ENCODE results near the gene PAX5. TPM values are rescaled to one million over a fixed set of nuclear protein-coding genes. Genes with fewer than 3 reads are reported as not detected.
A peak's percentile ranks its signal among the peaks of the same experiment; 100 is the strongest.

PAX5 gene
- total RNA-seq, 4 donors from 2014 or later, result 0.55 TPM; not detected in 3

DNA sequence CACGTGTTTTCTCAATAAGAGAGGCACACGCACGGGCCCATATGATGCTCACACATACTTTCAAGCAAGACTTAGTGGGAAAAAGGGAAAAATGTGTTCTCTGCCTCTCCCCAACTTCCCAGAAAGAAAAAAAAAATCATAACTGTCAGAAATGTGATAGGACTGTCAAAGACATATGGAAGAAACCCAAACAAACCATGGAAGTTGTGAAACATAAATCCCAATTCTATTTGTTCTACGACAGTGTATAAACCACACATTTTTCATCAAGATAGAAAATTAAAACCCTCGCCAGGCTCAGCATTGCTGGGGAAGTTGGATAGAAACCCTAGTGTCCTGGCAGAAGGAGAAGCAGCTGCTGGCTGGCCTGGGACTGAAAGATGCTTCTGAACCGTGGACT lies 211.9 kb downstream of the PAX5 start:
- Histone ChIP-seq H3K4me1 (no peaks in the 10 kb centered on the region), H3K4me3 (no peak overlapping the region), H3K27me3 (no peaks in the 10 kb centered on the region), H3K27ac (no peak overlapping the region), H3K9me3 (no peaks in the 10 kb centered on the region), H3K36me3 (no peaks in the 10 kb centered on the region)
- TF ChIP-seq, protein P1, sequence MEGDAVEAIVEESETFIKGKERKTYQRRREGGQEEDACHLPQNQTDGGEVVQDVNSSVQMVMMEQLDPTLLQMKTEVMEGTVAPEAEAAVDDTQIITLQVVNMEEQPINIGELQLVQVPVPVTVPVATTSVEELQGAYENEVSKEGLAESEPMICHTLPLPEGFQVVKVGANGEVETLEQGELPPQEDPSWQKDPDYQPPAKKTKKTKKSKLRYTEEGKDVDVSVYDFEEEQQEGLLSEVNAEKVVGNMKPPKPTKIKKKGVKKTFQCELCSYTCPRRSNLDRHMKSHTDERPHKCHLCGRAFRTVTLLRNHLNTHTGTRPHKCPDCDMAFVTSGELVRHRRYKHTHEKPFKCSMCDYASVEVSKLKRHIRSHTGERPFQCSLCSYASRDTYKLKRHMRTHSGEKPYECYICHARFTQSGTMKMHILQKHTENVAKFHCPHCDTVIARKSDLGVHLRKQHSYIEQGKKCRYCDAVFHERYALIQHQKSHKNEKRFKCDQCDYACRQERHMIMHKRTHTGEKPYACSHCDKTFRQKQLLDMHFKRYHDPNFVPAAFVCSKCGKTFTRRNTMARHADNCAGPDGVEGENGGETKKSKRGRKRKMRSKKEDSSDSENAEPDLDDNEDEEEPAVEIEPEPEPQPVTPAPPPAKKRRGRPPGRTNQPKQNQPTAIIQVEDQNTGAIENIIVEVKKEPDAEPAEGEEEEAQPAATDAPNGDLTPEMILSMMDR (IDR thresholded peaks at IDR 0.05), result no peak
- TF ChIP-seq POLR2A (IDR thresholded peaks at IDR 0.05), result no peak
- DNase-seq, result no peak
- intact Hi-C loops (cut with DNase I; ENCODE audit: low total_unique reads), result no loop called here

DNA sequence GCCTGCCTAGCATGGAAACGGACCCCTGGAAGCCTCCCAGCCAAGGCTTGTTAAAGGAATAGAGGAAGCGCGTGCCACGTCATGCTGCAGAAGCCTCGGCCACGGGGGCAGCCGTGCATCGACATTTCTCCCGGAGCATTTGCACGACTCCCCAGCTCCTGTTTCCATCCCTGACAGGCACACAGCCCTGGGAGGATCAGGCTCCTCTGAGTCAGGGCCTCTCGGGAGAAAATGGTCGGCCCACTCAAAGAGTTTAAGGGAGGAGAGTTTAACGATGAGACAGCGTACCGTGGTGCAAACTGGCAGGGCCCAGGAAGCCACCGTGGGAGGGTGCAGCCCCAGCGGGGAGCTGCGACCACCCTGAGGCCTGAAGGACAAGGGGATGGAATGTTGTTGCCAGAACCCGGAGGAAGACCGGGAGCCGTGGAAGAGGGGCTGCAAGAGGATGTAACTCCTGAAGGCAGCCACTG lies 213.6 kb downstream of the PAX5 start:
- Histone ChIP-seq H3K9me3 (no peaks in the 10 kb centered on the region), H3K27me3 (no peaks in the 10 kb centered on the region), H3K4me3 (no peak overlapping the region), H3K36me3 (no peaks in the 10 kb centered on the region), H3K27ac (no peak overlapping the region), H3K4me1 (no peaks in the 10 kb centered on the region)
- no peak for DNase-seq
- no peak for TF ChIP-seq POLR2A (IDR thresholded peaks at IDR 0.05)
- TF ChIP-seq, protein P1 (IDR thresholded peaks at IDR 0.05), result no peak
- intact Hi-C loops (cut with DNase I; ENCODE audit: low total_unique reads), result no loop called here

DNA sequence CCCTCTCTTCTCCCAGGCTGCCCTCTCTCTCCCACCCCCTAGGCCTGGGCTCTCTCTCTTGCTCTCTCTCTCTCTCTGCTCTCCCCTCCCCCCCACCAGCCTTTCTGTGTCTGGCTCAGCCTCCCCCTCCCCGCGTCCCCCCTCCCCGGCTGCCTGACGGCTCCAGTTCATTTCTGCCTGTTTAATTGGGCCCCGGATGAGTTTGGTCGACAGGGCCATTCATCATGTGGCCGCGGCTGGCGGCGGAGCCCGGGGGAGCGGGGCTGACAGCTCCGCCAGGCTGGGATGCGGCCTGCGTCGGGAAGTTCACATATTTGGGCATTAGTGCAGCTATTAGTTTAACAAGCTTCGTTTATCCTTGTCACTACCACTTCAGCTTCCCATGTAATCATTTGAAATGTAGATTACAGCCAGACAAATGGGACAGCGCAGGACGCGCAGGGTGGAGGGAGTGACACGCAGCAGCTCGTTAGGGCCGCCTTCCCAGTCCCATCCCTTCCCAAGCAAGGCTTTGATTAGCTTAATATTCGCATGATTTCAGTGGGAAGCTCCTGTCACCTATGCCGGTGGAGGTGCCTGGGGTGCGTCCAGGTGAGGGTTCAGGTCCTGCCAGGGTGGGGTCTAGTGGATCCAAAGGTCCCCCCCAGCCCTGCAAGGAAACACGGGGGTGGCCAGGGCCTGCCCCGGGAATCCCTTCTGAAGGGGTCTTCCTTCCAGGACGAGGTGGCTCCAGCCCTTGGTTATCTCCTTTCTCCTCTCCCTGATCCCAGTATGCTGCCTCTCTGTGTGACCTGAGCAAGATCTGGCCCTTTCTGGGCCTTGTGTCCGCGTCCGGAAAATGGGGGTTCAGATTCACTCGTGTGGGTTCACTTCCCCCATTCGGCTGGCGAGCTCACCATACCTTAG lies 214.8 kb downstream of the PAX5 start:
- intact Hi-C loops (cut with DNase I; ENCODE audit: low total_unique reads), result no loop called here
- DNase-seq, result no peak
- Histone ChIP-seq H3K9me3 (no peaks in the 10 kb centered on the region), H3K4me1 (no peaks in the 10 kb centered on the region), H3K36me3 (no peaks in the 10 kb centered on the region), H3K27ac (no peak overlapping the region), H3K27me3 (no peaks in the 10 kb centered on the region), H3K4me3 (no peak overlapping the region)
- TF ChIP-seq POLR2A (IDR thresholded peaks at IDR 0.05), result no peak
- TF ChIP-seq, protein P1 (IDR thresholded peaks at IDR 0.05), result no peak

- Histone ChIP-seq H3K27me3 (no peaks in the 10 kb centered on the region), H3K27ac (no peak overlapping the region), H3K9me3 (no peaks in the 10 kb centered on the region), H3K36me3 (no peaks in the 10 kb centered on the region), H3K4me1 (no peaks in the 10 kb centered on the region), H3K4me3 (peak overlapping the region in 1 of 2 donors; percentile 10)
- intact Hi-C loops (cut with DNase I; ENCODE audit: low total_unique reads), result no loop called here
- no peak for TF ChIP-seq POLR2A (IDR thresholded peaks at IDR 0.05)
- TF ChIP-seq, protein P1 (IDR thresholded peaks at IDR 0.05), result no peak
- no peak for DNase-seq
These were observed 215.7 kb downstream of the PAX5 start for GRCh38 chr9:36818242-36818938.

All from uterus (tissue), 4 donors.